H1 (cell line): ENCODE data around the gene BARX2. TPM values are rescaled to one million over a fixed set of nuclear protein-coding genes. Genes with fewer than 3 reads are reported as not detected.

ENCODE experiments used
- CTCF ChIA-PET: fragments of 300-600 bp; sonication (Branson Sonifier 250); formaldehyde crosslinking; loops from one replicate; lab custom pipeline; 2021; ENCODE audit not compliant: partially characterized antibody; lab: Charles Lee
- POLR2A ChIA-PET: fragments of 300-600 bp; sonication (Branson Sonifier 250); formaldehyde crosslinking; loops from one replicate; lab custom pipeline; 2021; ENCODE audit warnings: inconsistent platforms; ENCODE audit not compliant: partially characterized antibody; lab: Charles Lee
- DNase-seq, 2 experiments: peaks; one replicate each; pipeline versions ENCODE4 v3.0.0 to v3.0.0-alpha.2; 2010 to 2022; ENCODE audit warnings: low spot score in 2 of 2, low read depth in 1 of 2, mixed read lengths in 1 of 2
- FAIRE-seq: peaks from 2 replicates; lab custom pipeline; 2011; peaks lifted over from hg19 to GRCh38; lab: Jason Lieb, UNC
- H2AFZ ChIP-seq: 2 replicates; pipeline ENCODE4 v1.8.1; 2012; ENCODE audit warnings: low read length, inconsistent platforms
- H2AK5ac ChIP-seq: 2 replicates; pipeline ENCODE4 v1.6.1; 2013; ENCODE audit warnings: low read depth, low read length
- H2BK120ac ChIP-seq: replicated peaks from 2 replicates; pipeline ENCODE3; 2013; ENCODE audit warnings: low read depth, low read length, inconsistent platforms
- H2BK12ac ChIP-seq: 2 replicates; pipeline ENCODE4 v1.6.1; 2013; ENCODE audit warnings: low read depth, low read length
- H2BK15ac ChIP-seq: 2 replicates; pipeline ENCODE4 v1.6.1; 2013; ENCODE audit warnings: low read length
- H2BK20ac ChIP-seq: 2 replicates; pipeline ENCODE4 v1.6.1; 2013; ENCODE audit warnings: low read length
- H2BK5ac ChIP-seq: 2 replicates; pipeline ENCODE4 v1.6.1; 2013; ENCODE audit warnings: low read depth, low read length
- H3K14ac ChIP-seq: 2 replicates; pipeline ENCODE4 v1.6.1; 2013; ENCODE audit warnings: inconsistent platforms; ENCODE audit not compliant: insufficient read length
- H3K18ac ChIP-seq: 2 replicates; pipeline ENCODE4 v1.6.1; 2013; ENCODE audit warnings: low read length; ENCODE audit errors: extremely low read depth
- H3K23ac ChIP-seq: 2 replicates; pipeline ENCODE4 v1.6.1; 2013; ENCODE audit warnings: inconsistent platforms; ENCODE audit not compliant: insufficient read length
- H3K23me2 ChIP-seq: 2 replicates; pipeline ENCODE4 v1.6.1; 2013; ENCODE audit warnings: low read depth, low read length
- H3K27ac ChIP-seq: 2 replicates; pipeline ENCODE4 v1.6.1; 2011; ENCODE audit warnings: low read depth, low read length, inconsistent platforms
- H3K27me3 ChIP-seq, 4 experiments: replicated peaks in 1 of 4; 1 replicate in 1 of 4; 2 replicates in 3 of 4; pipeline versions ENCODE4 v1.6.1 to v1.8.1; 2011 to 2013; ENCODE audit warnings: low read length in 3 of 4, mild to moderate bottlenecking in 3 of 4, inconsistent platforms in 2 of 4, mixed read lengths in 2 of 4, moderate library complexity in 1 of 4; ENCODE audit not compliant: control insufficient read depth in 3 of 4, insufficient read depth in 3 of 4; ENCODE audit errors: extremely low read depth in 1 of 4
- H3K36me3 ChIP-seq, 4 experiments: 2 replicates each; pipeline versions ENCODE4 v1.6.1 to v1.8.1; 2011 to 2013; ENCODE audit warnings: mild to moderate bottlenecking in 4 of 4, low read length in 3 of 4, moderate library complexity in 2 of 4, control low read depth in 1 of 4, inconsistent platforms in 1 of 4; ENCODE audit not compliant: insufficient read depth in 4 of 4, control insufficient read depth in 2 of 4
- H3K4ac ChIP-seq: replicated peaks from 2 replicates; pipeline ENCODE3; 2013; ENCODE audit warnings: low read length, low read depth, mixed read lengths, inconsistent platforms; ENCODE audit not compliant: insufficient read length
- H3K4me1 ChIP-seq, 4 experiments: replicated peaks in 1 of 4; 1 replicate in 1 of 4; 2 replicates in 3 of 4; pipeline versions ENCODE4 v1.6.1 to v1.8.1; 2011 to 2013; ENCODE audit warnings: low read length in 3 of 4, inconsistent platforms in 2 of 4, mixed read lengths in 1 of 4; ENCODE audit not compliant: insufficient read depth in 4 of 4, control insufficient read depth in 3 of 4
- H3K4me2 ChIP-seq, 2 experiments: 2 replicates each; pipeline versions ENCODE4 v1.6.1 to v1.8.1; 2011 to 2013; ENCODE audit warnings: low read depth in 2 of 2, low read length in 2 of 2, control low read depth in 1 of 2, inconsistent platforms in 1 of 2, mild to moderate bottlenecking in 1 of 2; ENCODE audit not compliant: insufficient read depth in 1 of 2
- H3K4me3 ChIP-seq, 4 experiments: fragments of 200-600, 300-600 bp in 1 of 4; sonication (generic), shearing (Covaris generic), sonication (Bioruptor Twin) in 1 of 4; 2 replicates each; pipeline versions ENCODE4 v1.5.1 to v1.8.1; 2011 to 2016; ENCODE audit warnings: low read length in 4 of 4, low read depth in 3 of 4, control low read depth in 2 of 4, inconsistent platforms in 2 of 4, mild to moderate bottlenecking in 2 of 4, mixed read lengths in 1 of 4, moderate library complexity in 1 of 4; ENCODE audit not compliant: insufficient read depth in 2 of 4; ENCODE audit errors: extremely low read depth in 1 of 4
- H3K56ac ChIP-seq: replicated peaks from 2 replicates; pipeline ENCODE3; 2013; ENCODE audit warnings: low read depth, mild to moderate bottlenecking, mixed read lengths, low read length, inconsistent platforms; ENCODE audit not compliant: insufficient read length
- H3K79me1 ChIP-seq: 2 replicates; pipeline ENCODE4 v1.6.1; 2013; ENCODE audit warnings: low read depth, low read length, control low read depth
- H3K79me2 ChIP-seq, 2 experiments: 2 replicates each; pipeline versions ENCODE4 v1.6.1 to v1.8.1; 2012 to 2013; ENCODE audit warnings: low read length in 2 of 2, mild to moderate bottlenecking in 2 of 2, inconsistent platforms in 1 of 2; ENCODE audit not compliant: insufficient read depth in 2 of 2, control insufficient read depth in 1 of 2
- H3K9ac ChIP-seq, 4 experiments: replicated peaks in 1 of 4; 1 replicate in 1 of 4; 2 replicates in 3 of 4; pipeline versions ENCODE4 v1.6.1 to v1.8.1; 2011 to 2013; ENCODE audit warnings: low read depth in 3 of 4, low read length in 3 of 4, control low read depth in 2 of 4, mild to moderate bottlenecking in 2 of 4, moderate library complexity in 2 of 4, inconsistent platforms in 1 of 4; ENCODE audit errors: extremely low read depth in 1 of 4
- H3K9me3 ChIP-seq, 2 experiments: 2 replicates each; pipeline versions ENCODE4 v1.6.1 to v1.8.1; 2012 to 2013; ENCODE audit warnings: mild to moderate bottlenecking in 2 of 2, moderate library complexity in 2 of 2, control low read depth in 1 of 2, inconsistent platforms in 1 of 2, low read depth in 1 of 2, low read length in 1 of 2, mixed read lengths in 1 of 2; ENCODE audit not compliant: insufficient read depth in 2 of 2
- H4K20me1 ChIP-seq, 2 experiments: replicated peaks in 1 of 2; 2 replicates each; pipeline versions ENCODE3 to v1.8.1; 2011 to 2013; ENCODE audit warnings: inconsistent platforms in 2 of 2, low read length in 2 of 2, mild to moderate bottlenecking in 1 of 2; ENCODE audit not compliant: insufficient read depth in 2 of 2, control insufficient read depth in 1 of 2
- H4K5ac ChIP-seq: 2 replicates; pipeline ENCODE4 v1.6.1; 2013; ENCODE audit warnings: low read length, low read depth, mixed read lengths, inconsistent platforms; ENCODE audit not compliant: insufficient read length
- H4K8ac ChIP-seq: 2 replicates; pipeline ENCODE4 v1.8.0; 2013; ENCODE audit warnings: mild to moderate bottlenecking, moderate library complexity, low read length, inconsistent platforms; ENCODE audit not compliant: insufficient read depth; ENCODE audit errors: extremely low read depth
- H4K91ac ChIP-seq: replicated peaks from 2 replicates; pipeline ENCODE3; 2013; ENCODE audit warnings: low read length, mixed read lengths, inconsistent platforms; ENCODE audit not compliant: insufficient read length
- ATF3 ChIP-seq: IDR thresholded peaks from 2 replicates; pipeline ENCODE4 v1.6.1; 2011; ENCODE audit warnings: low read depth, mild to moderate bottlenecking, low read length; ENCODE audit not compliant: insufficient read depth
- BACH1 ChIP-seq: IDR thresholded peaks from 2 replicates; pipeline ENCODE4 v1.6.1; 2012; ENCODE audit warnings: low read length, improper control_type of control experiment
- CREB1 ChIP-seq: IDR thresholded peaks from 2 replicates; pipeline ENCODE4 v1.6.1; 2012; ENCODE audit warnings: inconsistent platforms
- E2F6 ChIP-seq: IDR thresholded peaks from 2 replicates; pipeline ENCODE4 v1.6.1; 2012; ENCODE audit warnings: inconsistent platforms
- EGR1 ChIP-seq: IDR thresholded peaks from 2 replicates; pipeline ENCODE4 v1.6.1; 2011; ENCODE audit warnings: low read depth, low read length, borderline replicate concordance
- EZH2 ChIP-seq: fragments of 200-600 bp; sonication (generic); IDR thresholded peaks from 2 replicates; pipeline ENCODE4 v1.7.1; 2012; ENCODE audit warnings: low read depth, mild to moderate bottlenecking, moderate library complexity, low read length, inconsistent platforms; ENCODE audit not compliant: severe bottlenecking
- GABPA ChIP-seq: IDR thresholded peaks from 2 replicates; pipeline ENCODE4 v1.6.1; 2011; ENCODE audit warnings: mild to moderate bottlenecking, low read length, moderate library complexity, borderline replicate concordance; ENCODE audit not compliant: insufficient read depth
- JUND ChIP-seq: IDR thresholded peaks from 2 replicates; pipeline ENCODE4 v1.6.1; 2011; ENCODE audit warnings: mild to moderate bottlenecking, improper control_type of control experiment, low read length
- POLR2AphosphoS5 ChIP-seq: IDR thresholded peaks from 2 replicates; pipeline ENCODE4 v1.6.1; 2011; ENCODE audit warnings: low read depth, low read length
- RNF2 ChIP-seq: fragments of 200-900, 300-1000 bp; sonication (generic); IDR thresholded peaks from 2 replicates; pipeline ENCODE4 v1.7.1; 2016; ENCODE audit warnings: borderline replicate concordance, low read depth, mild to moderate bottlenecking, antibody characterized with exemption, low read length; ENCODE audit not compliant: poor library complexity, severe bottlenecking; ENCODE audit errors: missing control alignments
- SAP30 ChIP-seq: fragments of 300-600 bp; sonication (generic); IDR thresholded peaks from 2 replicates; pipeline ENCODE4 v1.7.1; 2012; ENCODE audit warnings: low read length, moderate library complexity, mild to moderate bottlenecking, inconsistent platforms; ENCODE audit not compliant: insufficient read depth, insufficient replicate concordance
- SRF ChIP-seq: IDR thresholded peaks from 2 replicates; pipeline ENCODE4 v1.6.1; 2011; ENCODE audit warnings: mild to moderate bottlenecking, low read depth, low read length, moderate library complexity
- TBP ChIP-seq: IDR thresholded peaks from 2 replicates; pipeline ENCODE4 v1.6.1; 2011; ENCODE audit warnings: low read depth, low read length, improper control_type of control experiment
- WGBS, 2 experiments: shearing (Covaris generic) in 1 of 2; methylation state at CpG; one replicate each; pipeline versions ENCODE4 v1.1.6 to v1.1.7; 2013 to 2015; ENCODE audit warnings: low lambda C conversion rate in 2 of 2, mixed read lengths in 2 of 2, inconsistent platforms in 1 of 2, low coverage in 1 of 2, missing lambda C conversion rate in 1 of 2; ENCODE audit not compliant: insufficient replicate concordance in 2 of 2, insufficient coverage in 1 of 2, insufficient read length in 1 of 2; ENCODE audit errors: extremely low coverage in 1 of 2, missing lambda C conversion rate in 1 of 2; 5-methylcytosine and 5-hydroxymethylcytosine counted together
- polyA plus RNA-seq, 7 experiments: library from polyadenylated mRNA; depleted of rRNA in 3 of 7; stranded (reverse) in 5 of 7; unstranded in 2 of 7; fragments of >200 nt in 5 of 7; fragments of 200-250 nt in 2 of 7; gene quantifications; 1 replicate in 5 of 7; 2 replicates in 1 of 7; 4 replicates in 1 of 7; pipeline versions ENCODE4 v1.2.1 to v1.2.3, GENCODE V29; 2011 to 2013; ENCODE audit warnings: missing spikeins in 2 of 7, mixed read lengths in 2 of 7
- total RNA-seq: library from RNA; stranded (reverse); fragmentation: NEBNext Ultra II Directional; extraction: Animal tissue kit (Norgen Biotek cat#: 25700); gene quantifications from 2 replicates; pipeline ENCODE4 v1.2.1, GENCODE V29; 2021

The BARX2 gene
- total and polyA plus RNA-seq, 2 of the 8 experiments (the other 6 are each of a cell fraction or from before 2014, with no cell fraction given), result not detected

GRCh38 chr11:129490004-129490403, 114.4 kb downstream of the BARX2 start:
- no peak overlapping the region for H2BK120ac ChIP-seq
- no peak overlapping the region for H3K4me3 ChIP-seq
- H3K27me3 ChIP-seq, result no peaks in the 10 kb centered on the region
- H2BK5ac ChIP-seq, result no peak overlapping the region
- no peak overlapping the region for H2AK5ac ChIP-seq
- H4K91ac ChIP-seq, result no peak overlapping the region
- TF ChIP-seq EGR1 (no peak), JUND (no peak), TBP (no peak), E2F6 (no peak), POLR2AphosphoS5 (no peak), SAP30 (no peak), BACH1 (no peak), CREB1 (no peak), SRF (no peak), GABPA (no peak), RNF2 (no peak), ATF3 (no peak), EZH2 (no peak)
- 90% methylated on average over 6 of the region's 6 CpGs; no CpG with 5 or more reads in 1 of the 2 experiments for WGBS, 2 experiments
- no peaks in the 10 kb centered on the region for H3K79me2 ChIP-seq
- DNase-seq (no peak), FAIRE-seq (no peak)
- H3K23me2 ChIP-seq, result no peaks in the 10 kb centered on the region
- no peaks in the 10 kb centered on the region for H3K79me1 ChIP-seq
- ChIA-PET POLR2A (no interaction called here), CTCF (no interaction called here)
- no peak overlapping the region for H3K9ac ChIP-seq
- no peak overlapping the region for H3K4ac ChIP-seq
- no peak overlapping the region for H2AFZ ChIP-seq
- H4K20me1 ChIP-seq, result no peaks in the 10 kb centered on the region
- no peak overlapping the region for H4K8ac ChIP-seq
- no peaks in the 10 kb centered on the region for H3K4me1 ChIP-seq
- no peak overlapping the region for H4K5ac ChIP-seq
- no peak overlapping the region for H3K18ac ChIP-seq
- no peak overlapping the region for H2BK15ac ChIP-seq
- H2BK20ac ChIP-seq, result no peak overlapping the region
- no peaks in the 10 kb centered on the region for H3K36me3 ChIP-seq
- no peak overlapping the region for H2BK12ac ChIP-seq
- H3K56ac ChIP-seq, result no peak overlapping the region
- H3K23ac ChIP-seq, result no peak overlapping the region
- H3K4me2 ChIP-seq, result no peak overlapping the region
- H3K9me3 ChIP-seq, result no peaks in the 10 kb centered on the region; a peak in 1 of 4 replicates
- no peak overlapping the region for H3K14ac ChIP-seq
- H3K27ac ChIP-seq, result no peak overlapping the region
